ENCODE measurements around the gene FAM181A.

The FAM181A gene

DNA sequence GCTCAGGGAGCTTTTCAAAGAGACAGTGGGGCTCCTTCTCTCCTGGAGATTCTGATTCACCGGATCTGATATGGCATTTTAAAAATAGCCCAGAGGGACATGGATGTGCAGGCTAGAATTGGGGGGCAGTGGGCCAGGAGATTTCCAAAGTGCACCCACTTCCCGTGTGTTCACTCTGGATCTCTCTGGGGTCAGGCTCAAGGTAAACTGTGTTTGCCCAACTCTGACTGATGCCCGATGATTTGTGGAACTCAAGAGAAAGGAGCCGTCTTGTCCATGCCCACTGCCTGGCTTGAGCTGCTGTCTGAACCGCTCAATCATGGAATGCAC, 17.9 kb downstream of the FAM181A start:
- Histone ChIP-seq H3K36me3 (ENCODE audit: control insufficient read depth in 1 of 2, insufficient read depth in 2 of 2, low read length in 2 of 2) (no peaks in the 10 kb centered on the region), H3K14ac (ENCODE audit: low read length) (no peak overlapping the region), H4K8ac (ENCODE audit: low read depth, low read length) (no peak overlapping the region), H2BK12ac (ENCODE audit: low read length) (no peak overlapping the region), H3K4me2 (ENCODE audit: low read length) (no peak overlapping the region), H3K79me1 (ENCODE audit: low read length) (no peaks in the 10 kb centered on the region), H4K91ac (ENCODE audit: low read depth, low read length) (no peak overlapping the region), H3K18ac (ENCODE audit: low read length) (no peak overlapping the region), H3K9ac (ENCODE audit: low read length) (no peak overlapping the region), H3K4me1 (ENCODE audit: control insufficient read depth in 1 of 2, insufficient read depth in 2 of 2, low read length in 2 of 2) (peaks cover 6 to 14% of the 10 kb centered on the region in 2 experiments), H3K79me2 (ENCODE audit: control insufficient read depth, insufficient read depth, low read length, poor library complexity) (no peaks in the 10 kb centered on the region), H2AFZ (ENCODE audit: insufficient read depth, low read length, poor library complexity) (no peak overlapping the region), H3K4ac (ENCODE audit: low read depth, low read length) (no peak overlapping the region), H3K4me3 (ENCODE audit: low read depth, low read length) (no peak overlapping the region), H2BK120ac (ENCODE audit: insufficient read depth, low read length, poor library complexity) (no peak overlapping the region), H2BK5ac (ENCODE audit: low read depth, low read length, poor library complexity) (no peak overlapping the region), H4K12ac (ENCODE audit: low read depth, low read length) (no peak overlapping the region), H3K27me3 (ENCODE audit: insufficient read depth, low read length) (no peaks in the 10 kb centered on the region), H3K9me3 (ENCODE audit: insufficient read depth, low read depth, low read length) (peaks cover 5% of the 10 kb centered on the region), H3K23ac (ENCODE audit: low read length) (no peak overlapping the region), H3K27ac (ENCODE audit: low read depth, low read length) (no peak overlapping the region), H2AK5ac (ENCODE audit: low read length) (no peak overlapping the region)
- no CpG with 5 or more reads among the region's 5 CpGs for WGBS (ENCODE audit: extremely low coverage, insufficient coverage, insufficient read length)
- DNase-seq, result no peak

GRCh38 chr14:93946104-93946503, 19.0 kb downstream of the FAM181A start:
- H3K79me2 ChIP-seq (ENCODE audit: control insufficient read depth, insufficient read depth, low read length, poor library complexity), result no peaks in the 10 kb centered on the region
- H2BK5ac ChIP-seq (ENCODE audit: low read depth, low read length, poor library complexity), result no peak overlapping the region
- no peak overlapping the region for H2AFZ ChIP-seq (ENCODE audit: insufficient read depth, low read length, poor library complexity)
- H3K18ac ChIP-seq (ENCODE audit: low read length), result no peak overlapping the region
- no peaks in the 10 kb centered on the region for H3K36me3 ChIP-seq (ENCODE audit: control insufficient read depth in 1 of 2, insufficient read depth in 2 of 2, low read length in 2 of 2)
- no peak overlapping the region for H2BK120ac ChIP-seq (ENCODE audit: insufficient read depth, low read length, poor library complexity)
- H4K8ac ChIP-seq (ENCODE audit: low read depth, low read length), result no peak overlapping the region
- peaks cover 6 to 14% of the 10 kb centered on the region in 2 experiments for H3K4me1 ChIP-seq (ENCODE audit: control insufficient read depth in 1 of 2, insufficient read depth in 2 of 2, low read length in 2 of 2)
- no peak overlapping the region for H2BK12ac ChIP-seq (ENCODE audit: low read length)
- H3K4me3 ChIP-seq (ENCODE audit: low read depth, low read length), result no peak overlapping the region
- no peaks in the 10 kb centered on the region for H3K27me3 ChIP-seq (ENCODE audit: insufficient read depth, low read length)
- H2AK5ac ChIP-seq (ENCODE audit: low read length), result no peak overlapping the region
- H3K23ac ChIP-seq (ENCODE audit: low read length), result no peak overlapping the region
- WGBS (ENCODE audit: extremely low coverage, insufficient coverage, insufficient read length), result no CpG with 5 or more reads among the region's 6 CpGs
- H4K91ac ChIP-seq (ENCODE audit: low read depth, low read length), result no peak overlapping the region
- peak; percentile 96 to 99 for DNase-seq
- no peak overlapping the region for H3K27ac ChIP-seq (ENCODE audit: low read depth, low read length)
- no peak overlapping the region for H3K14ac ChIP-seq (ENCODE audit: low read length)
- no peak overlapping the region for H3K4ac ChIP-seq (ENCODE audit: low read depth, low read length)
- H3K79me1 ChIP-seq (ENCODE audit: low read length), result no peaks in the 10 kb centered on the region
- no peak overlapping the region for H4K12ac ChIP-seq (ENCODE audit: low read depth, low read length)
- no peak overlapping the region for H3K4me2 ChIP-seq (ENCODE audit: low read length)
- no peak overlapping the region for H3K9ac ChIP-seq (ENCODE audit: low read length)
- H3K9me3 ChIP-seq (ENCODE audit: insufficient read depth, low read depth, low read length), result peaks cover 5% of the 10 kb centered on the region

DNA sequence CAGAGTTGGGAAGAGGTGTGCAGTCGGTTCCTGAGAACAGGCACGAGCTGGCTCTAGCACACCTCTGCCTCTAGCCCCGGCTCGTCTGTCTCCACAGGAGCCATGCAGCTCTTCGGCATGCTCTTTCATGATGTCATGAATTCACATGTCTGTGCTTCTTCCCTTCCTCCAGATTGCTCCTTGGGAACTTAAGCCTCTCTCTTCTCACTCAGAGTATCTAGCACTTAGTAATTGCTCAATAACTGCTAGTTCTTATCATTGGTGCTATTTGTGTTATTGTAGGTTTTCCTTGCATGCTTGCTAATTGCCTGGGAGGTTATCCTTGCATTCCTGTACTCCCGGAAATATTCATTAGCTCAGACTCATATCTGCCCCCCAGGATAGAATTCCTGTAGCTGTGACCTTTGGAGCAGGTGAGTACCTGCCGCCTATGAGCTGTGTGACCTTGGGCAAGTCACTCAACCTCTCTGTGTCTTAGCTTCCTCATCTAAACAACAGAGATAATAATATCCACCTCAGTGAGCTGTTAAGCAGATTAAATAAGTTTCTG, 19.5 kb downstream of the FAM181A start:
- Histone ChIP-seq H3K23ac (ENCODE audit: low read length) (no peak overlapping the region), H3K79me2 (ENCODE audit: control insufficient read depth, insufficient read depth, low read length, poor library complexity) (no peaks in the 10 kb centered on the region), H3K4ac (ENCODE audit: low read depth, low read length) (no peak overlapping the region), H3K14ac (ENCODE audit: low read length) (no peak overlapping the region), H2BK12ac (ENCODE audit: low read length) (no peak overlapping the region), H2AFZ (ENCODE audit: insufficient read depth, low read length, poor library complexity) (no peak overlapping the region), H3K27me3 (ENCODE audit: insufficient read depth, low read length) (no peaks in the 10 kb centered on the region), H4K8ac (ENCODE audit: low read depth, low read length) (no peak overlapping the region), H3K18ac (ENCODE audit: low read length) (no peak overlapping the region), H3K79me1 (ENCODE audit: low read length) (no peaks in the 10 kb centered on the region), H4K91ac (ENCODE audit: low read depth, low read length) (no peak overlapping the region), H2BK5ac (ENCODE audit: low read depth, low read length, poor library complexity) (no peak overlapping the region), H3K4me2 (ENCODE audit: low read length) (no peak overlapping the region), H3K9ac (ENCODE audit: low read length) (no peak overlapping the region), H2BK120ac (ENCODE audit: insufficient read depth, low read length, poor library complexity) (no peak overlapping the region), H3K4me1 (ENCODE audit: control insufficient read depth in 1 of 2, insufficient read depth in 2 of 2, low read length in 2 of 2) (peaks cover 6 to 14% of the 10 kb centered on the region in 2 experiments), H3K9me3 (ENCODE audit: insufficient read depth, low read depth, low read length) (peaks cover 5% of the 10 kb centered on the region), H3K27ac (ENCODE audit: low read depth, low read length) (no peak overlapping the region), H4K12ac (ENCODE audit: low read depth, low read length) (no peak overlapping the region), H3K4me3 (ENCODE audit: low read depth, low read length) (no peak overlapping the region), H2AK5ac (ENCODE audit: low read length) (no peak overlapping the region), H3K36me3 (ENCODE audit: control insufficient read depth in 1 of 2, insufficient read depth in 2 of 2, low read length in 2 of 2) (no peaks in the 10 kb centered on the region)
- WGBS (ENCODE audit: extremely low coverage, insufficient coverage, insufficient read length), result no CpG with 5 or more reads among the region's 7 CpGs
- peak; percentile 69 to 87 for DNase-seq

DNA sequence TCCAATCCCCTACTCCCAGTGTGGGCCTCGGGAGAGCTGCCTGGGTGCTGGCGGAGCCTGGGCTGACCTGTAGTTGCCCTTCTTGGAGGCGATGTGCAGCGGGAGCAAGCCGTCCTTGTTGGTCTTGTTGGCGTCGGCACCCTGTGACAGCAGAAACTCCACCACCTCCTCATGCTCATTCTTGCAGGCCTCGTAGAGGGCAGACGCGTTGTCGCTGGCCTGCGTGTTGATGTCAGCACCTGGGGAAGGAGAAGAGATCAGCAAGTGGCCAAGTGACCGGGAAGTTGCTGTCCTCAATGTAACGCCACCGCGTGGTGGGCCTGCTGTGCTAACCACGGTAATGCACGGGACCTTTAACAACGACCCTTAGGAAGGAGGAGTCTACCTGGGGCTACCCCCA, 20.1 kb downstream of the FAM181A start:
- Histone ChIP-seq H3K27me3 (ENCODE audit: insufficient read depth, low read length) (no peaks in the 10 kb centered on the region), H3K4ac (ENCODE audit: low read depth, low read length) (no peak overlapping the region), H4K91ac (ENCODE audit: low read depth, low read length) (no peak overlapping the region), H2AK5ac (ENCODE audit: low read length) (peak overlapping the region; percentile 43), H3K79me2 (ENCODE audit: control insufficient read depth, insufficient read depth, low read length, poor library complexity) (no peaks in the 10 kb centered on the region), H3K14ac (ENCODE audit: low read length) (no peak overlapping the region), H3K18ac (ENCODE audit: low read length) (no peak overlapping the region), H2AFZ (ENCODE audit: insufficient read depth, low read length, poor library complexity) (no peak overlapping the region), H3K9me3 (ENCODE audit: insufficient read depth, low read depth, low read length) (peaks cover 5% of the 10 kb centered on the region), H4K12ac (ENCODE audit: low read depth, low read length) (no peak overlapping the region), H3K36me3 (ENCODE audit: control insufficient read depth in 1 of 2, insufficient read depth in 2 of 2, low read length in 2 of 2) (no peaks in the 10 kb centered on the region), H3K4me1 (ENCODE audit: control insufficient read depth in 1 of 2, insufficient read depth in 2 of 2, low read length in 2 of 2) (peaks cover 6 to 14% of the 10 kb centered on the region in 2 experiments), H2BK5ac (ENCODE audit: low read depth, low read length, poor library complexity) (no peak overlapping the region), H4K8ac (ENCODE audit: low read depth, low read length) (no peak overlapping the region), H2BK12ac (ENCODE audit: low read length) (no peak overlapping the region), H2BK120ac (ENCODE audit: insufficient read depth, low read length, poor library complexity) (peak overlapping the region; percentile 24), H3K79me1 (ENCODE audit: low read length) (no peaks in the 10 kb centered on the region), H3K23ac (ENCODE audit: low read length) (no peak overlapping the region), H3K27ac (ENCODE audit: low read depth, low read length) (no peak overlapping the region), H3K4me2 (ENCODE audit: low read length) (no peak overlapping the region), H3K9ac (ENCODE audit: low read length) (no peak overlapping the region), H3K4me3 (ENCODE audit: low read depth, low read length) (no peak overlapping the region)
- WGBS (ENCODE audit: extremely low coverage, insufficient coverage, insufficient read length), result no CpG with 5 or more reads among the region's 19 CpGs
- DNase-seq, result no peak

Data from trophoblast cell (in vitro differentiated cells and primary cell).